ENCODE measurements around the gene MIGA1. TPM values are rescaled to one million over a fixed set of nuclear protein-coding genes. Genes with fewer than 3 reads are reported as not detected.
"Not testable (repeated sequence)": the region's sequence is repeated elsewhere in the genome, so short reads cannot be mapped to it uniquely, and the experiment has no call there.

MIGA1 gene
- total RNA-seq, 2 experiments from 2014 or later = 7.7 to 8.8 TPM

DNA sequence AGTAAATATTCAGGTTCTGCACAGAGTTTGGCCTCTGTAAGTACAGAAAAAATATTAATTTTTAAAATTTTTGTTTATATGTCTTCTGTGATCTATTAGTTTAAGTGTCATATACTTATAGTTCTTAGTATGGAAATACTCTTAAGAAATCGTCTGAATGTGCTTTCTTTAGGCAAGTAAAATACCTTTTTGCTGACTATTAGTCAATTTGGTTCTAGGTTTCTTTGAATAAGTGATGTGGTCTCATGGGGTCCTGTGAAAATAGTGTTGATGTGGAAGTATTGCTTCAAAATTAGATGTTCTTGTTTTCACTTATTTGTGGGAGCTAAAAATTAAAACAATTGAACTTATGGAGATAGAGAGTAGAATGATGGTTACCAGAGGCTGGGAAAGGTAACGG is 23.9 kb downstream of the MIGA1 start:
- Mint-ChIP-seq H3K4me1 (ENCODE audit: low read depth) (no peaks in the 10 kb centered on the region), H3K4me3 (no peak overlapping the region), H3K36me3 (ENCODE audit: low read depth) (peaks cover 22% of the 10 kb centered on the region), H3K9me3 (no peaks in the 10 kb centered on the region), H3K27me3 (ENCODE audit: low read depth) (no peaks in the 10 kb centered on the region), H3K27ac (no peak overlapping the region)
- no peak for DNase-seq
- intact Hi-C loops (cut with micrococcal nuclease) = no loop called here
- CTCF ChIA-PET = no interaction called here

DNA sequence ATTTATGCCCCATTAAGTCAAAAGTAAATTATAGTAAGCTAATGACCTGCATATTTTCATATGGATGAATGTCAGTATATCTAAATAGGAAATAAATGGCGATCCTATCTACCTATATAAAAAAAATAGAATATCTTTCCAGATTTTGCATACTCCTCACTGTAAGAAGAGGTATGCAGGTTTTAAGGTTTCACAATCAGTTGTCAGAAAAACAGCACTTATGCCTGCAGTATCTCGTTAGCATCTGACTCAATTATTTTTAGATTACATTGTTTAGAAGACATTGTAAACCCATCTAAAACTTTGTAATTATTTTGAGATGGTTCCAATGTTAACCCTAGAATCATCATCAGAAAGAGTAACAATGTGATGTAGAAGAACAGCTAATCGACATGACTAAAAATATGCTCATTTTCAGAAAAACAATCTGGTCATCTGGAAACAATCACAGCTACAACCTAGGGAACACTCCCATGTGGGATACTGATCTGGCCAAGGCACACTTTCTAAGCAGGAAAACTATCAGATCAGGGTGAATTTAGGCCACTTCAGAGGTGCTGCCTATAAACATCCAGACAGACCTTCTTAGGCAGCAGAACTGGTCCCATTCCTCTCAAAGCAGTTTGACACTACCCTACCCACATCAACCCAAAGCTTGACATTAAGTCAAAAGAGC is 30.5 kb downstream of the MIGA1 start:
- H3K36me3 Mint-ChIP-seq (ENCODE audit: low read depth) = peaks cover 32% of the 10 kb centered on the region
- H3K27me3 Mint-ChIP-seq (ENCODE audit: low read depth); H3K27ac Mint-ChIP-seq; H3K4me1 Mint-ChIP-seq (ENCODE audit: low read depth); CTCF ChIA-PET; intact Hi-C loops (cut with micrococcal nuclease); H3K9me3 Mint-ChIP-seq; DNase-seq; H3K4me3 Mint-ChIP-seq: not testable (repeated sequence)

DNA sequence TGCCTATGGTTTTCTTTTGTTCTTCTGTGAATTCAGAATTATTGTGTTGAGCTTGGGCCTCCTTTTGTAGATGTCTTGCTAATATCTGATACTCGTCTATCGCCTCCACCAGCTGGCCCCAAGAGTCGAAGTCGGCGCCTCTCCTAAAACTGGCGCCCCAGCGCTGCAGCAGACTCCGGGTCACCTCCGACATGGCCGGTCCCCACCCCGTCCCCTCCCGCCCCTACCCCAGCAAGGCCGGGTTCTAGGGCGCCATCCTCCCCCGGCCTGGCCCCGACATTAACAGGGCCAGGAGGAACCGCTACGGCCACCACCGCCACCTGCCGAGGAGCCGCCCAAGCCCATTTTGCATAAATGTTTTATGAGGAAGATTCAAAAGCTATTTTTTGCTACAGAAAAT is 32.1 kb downstream of the MIGA1 start:
- peaks cover 27% of the 10 kb centered on the region for H3K36me3 Mint-ChIP-seq (ENCODE audit: low read depth)
- DNase-seq; H3K27me3 Mint-ChIP-seq (ENCODE audit: low read depth); H3K9me3 Mint-ChIP-seq; H3K4me1 Mint-ChIP-seq (ENCODE audit: low read depth); CTCF ChIA-PET; H3K4me3 Mint-ChIP-seq; intact Hi-C loops (cut with micrococcal nuclease); H3K27ac Mint-ChIP-seq: not testable (repeated sequence)

DNA sequence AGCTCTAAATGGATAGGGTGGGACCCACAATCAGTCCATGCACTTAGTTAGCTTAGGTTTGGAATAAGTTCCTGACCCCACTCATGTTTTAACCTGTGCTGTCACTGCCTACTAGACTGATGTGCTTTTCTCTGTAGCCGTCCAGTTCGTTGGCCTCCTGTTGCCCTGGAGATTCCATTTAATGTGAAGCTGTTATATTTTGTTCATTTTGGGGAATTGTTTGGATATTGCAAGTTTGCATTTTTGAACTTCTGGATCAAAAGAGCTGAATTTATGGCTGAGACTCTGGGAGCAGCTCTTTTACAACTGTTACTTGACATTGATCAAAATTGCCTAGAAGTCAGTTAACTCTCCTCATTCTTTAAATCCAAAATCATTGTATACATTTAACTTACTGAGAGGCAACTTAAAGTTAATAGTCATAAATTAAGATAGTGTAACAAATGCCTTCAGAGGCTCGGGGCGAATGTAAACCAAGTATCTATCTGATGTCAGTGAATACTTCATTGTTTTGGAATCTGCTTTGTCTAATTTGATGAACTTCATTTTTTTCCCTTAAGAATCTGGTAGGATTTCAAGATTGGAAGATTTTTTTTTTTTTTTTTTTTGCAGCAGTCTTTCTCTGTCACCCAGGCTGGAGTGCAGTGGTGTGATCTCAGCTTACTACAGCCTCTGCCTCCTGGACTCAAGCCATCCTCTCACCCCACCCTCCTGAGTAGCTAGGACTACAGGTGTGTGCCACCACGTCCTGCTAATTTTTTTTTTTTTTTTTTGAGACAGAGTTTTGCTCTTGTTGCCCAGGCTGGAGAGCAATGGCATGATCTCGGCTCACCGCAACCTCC is 38.1 kb downstream of the MIGA1 start:
- no peaks in the 10 kb centered on the region for H3K9me3 Mint-ChIP-seq
- CTCF ChIA-PET = no interaction called here
- intact Hi-C loops (cut with micrococcal nuclease) = no loop called here
- no peak for DNase-seq
- no peaks in the 10 kb centered on the region for H3K4me1 Mint-ChIP-seq (ENCODE audit: low read depth)
- no peaks in the 10 kb centered on the region for H3K27me3 Mint-ChIP-seq (ENCODE audit: low read depth)
- H3K4me3 Mint-ChIP-seq = no peak overlapping the region
- H3K27ac Mint-ChIP-seq = peak overlapping the region; percentile 18
- peaks cover 35% of the 10 kb centered on the region for H3K36me3 Mint-ChIP-seq (ENCODE audit: low read depth)

DNA sequence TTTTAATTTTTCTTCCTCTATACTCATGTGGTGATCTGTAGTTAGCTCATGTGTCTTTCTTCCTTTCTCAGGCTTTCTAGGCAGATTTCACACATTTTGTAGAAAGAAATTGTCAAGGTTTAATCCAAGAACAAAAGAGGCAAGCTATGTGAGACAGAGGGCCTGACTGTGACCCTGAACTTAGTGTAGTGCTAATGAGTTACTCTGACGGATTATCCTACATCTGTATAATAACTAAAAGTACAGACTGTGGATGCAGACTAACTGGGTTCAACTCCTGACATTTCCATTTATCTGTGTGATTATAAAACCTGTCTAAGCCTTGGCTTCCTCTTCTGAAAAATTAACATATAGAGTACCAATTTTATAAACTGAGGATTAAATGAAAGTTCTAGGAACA is 40.7 kb downstream of the MIGA1 start:
- CTCF ChIA-PET = interaction anchor here (0.6 kb wide), 1 partner anchor 44 kb away, joined by 4 read pairs; no protein-coding TSS in a partner anchor
- H3K4me1 Mint-ChIP-seq (ENCODE audit: low read depth) = no peaks in the 10 kb centered on the region
- no peaks in the 10 kb centered on the region for H3K9me3 Mint-ChIP-seq
- peaks cover 22% of the 10 kb centered on the region for H3K36me3 Mint-ChIP-seq (ENCODE audit: low read depth)
- no peaks in the 10 kb centered on the region for H3K27me3 Mint-ChIP-seq (ENCODE audit: low read depth)
- H3K27ac Mint-ChIP-seq = no peak overlapping the region
- intact Hi-C loops (cut with micrococcal nuclease) = loop anchor here (10.0 kb wide), 1 partner anchor 675 kb away; no protein-coding TSS in a partner anchor
- H3K4me3 Mint-ChIP-seq = no peak overlapping the region
- no peak for DNase-seq

DNA sequence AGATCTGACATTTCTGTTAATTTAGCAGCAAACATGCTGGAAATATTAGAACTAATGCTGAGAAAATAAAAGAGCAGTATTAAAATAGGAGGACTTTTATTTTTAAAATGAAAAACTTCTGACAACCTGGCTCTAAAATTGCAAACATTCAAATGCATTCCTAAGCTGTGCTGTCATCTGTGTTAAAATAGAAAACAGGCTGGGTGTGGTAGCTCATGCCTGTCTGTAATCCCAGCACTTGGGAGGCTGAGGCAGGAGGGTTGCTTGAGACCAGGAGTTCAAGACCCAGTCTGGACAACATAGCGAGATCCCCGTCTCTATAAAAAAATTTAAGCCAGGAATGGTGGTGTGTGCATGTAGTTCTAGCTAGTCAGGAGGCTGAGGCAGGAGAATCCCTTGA is 44.6 kb downstream of the MIGA1 start:
- Mint-ChIP-seq H3K27ac (no peak overlapping the region), H3K9me3 (no peaks in the 10 kb centered on the region), H3K4me3 (no peak overlapping the region), H3K36me3 (ENCODE audit: low read depth) (peaks cover 6% of the 10 kb centered on the region), H3K4me1 (ENCODE audit: low read depth) (no peaks in the 10 kb centered on the region), H3K27me3 (ENCODE audit: low read depth) (no peaks in the 10 kb centered on the region)
- DNase-seq = no peak
- CTCF ChIA-PET = interaction anchor here (0.6 to 0.8 kb wide), 3 partner anchors 40 to 291 kb away, joined by 3 to 4 read pairs (median 4); no protein-coding TSS in a partner anchor
- intact Hi-C loops (cut with micrococcal nuclease) = loop anchor here (10.0 kb wide), 1 partner anchor 679 kb away; no protein-coding TSS in a partner anchor

DNA sequence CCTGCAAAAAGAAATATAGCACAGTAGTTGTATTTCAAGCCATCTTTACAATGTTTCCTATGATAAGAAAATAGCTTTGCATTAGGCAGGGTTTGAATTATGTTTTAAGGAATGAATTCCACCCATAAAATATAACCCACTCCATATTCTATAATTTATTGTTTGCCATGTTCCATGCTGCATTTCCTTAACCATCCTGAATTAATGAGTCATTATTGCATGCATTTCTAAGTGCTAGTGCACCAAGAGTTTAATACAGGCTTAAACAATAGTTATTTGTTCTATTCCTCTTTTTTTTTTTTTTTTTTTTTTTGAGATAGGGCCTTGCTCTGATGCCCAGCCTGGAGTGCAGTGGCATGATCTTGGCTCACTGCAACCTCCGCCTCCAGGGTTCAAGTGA is 45.2 kb downstream of the MIGA1 start:
- intact Hi-C loops (cut with micrococcal nuclease) = loop anchor here (1.0 to 10.0 kb wide), 4 partner anchors 76 to 680 kb away; partner anchors contain the start of gene FUBP1
- CTCF ChIA-PET = interaction anchor here (0.6 to 0.8 kb wide), 3 partner anchors 41 to 290 kb away, joined by 3 to 4 read pairs (median 4); no protein-coding TSS in a partner anchor
- no peak for DNase-seq
- Mint-ChIP-seq H3K36me3 (ENCODE audit: low read depth) (peaks cover 5% of the 10 kb centered on the region), H3K27me3 (ENCODE audit: low read depth) (no peaks in the 10 kb centered on the region), H3K4me3 (no peak overlapping the region), H3K27ac (no peak overlapping the region), H3K4me1 (ENCODE audit: low read depth) (no peaks in the 10 kb centered on the region), H3K9me3 (no peaks in the 10 kb centered on the region)

DNA sequence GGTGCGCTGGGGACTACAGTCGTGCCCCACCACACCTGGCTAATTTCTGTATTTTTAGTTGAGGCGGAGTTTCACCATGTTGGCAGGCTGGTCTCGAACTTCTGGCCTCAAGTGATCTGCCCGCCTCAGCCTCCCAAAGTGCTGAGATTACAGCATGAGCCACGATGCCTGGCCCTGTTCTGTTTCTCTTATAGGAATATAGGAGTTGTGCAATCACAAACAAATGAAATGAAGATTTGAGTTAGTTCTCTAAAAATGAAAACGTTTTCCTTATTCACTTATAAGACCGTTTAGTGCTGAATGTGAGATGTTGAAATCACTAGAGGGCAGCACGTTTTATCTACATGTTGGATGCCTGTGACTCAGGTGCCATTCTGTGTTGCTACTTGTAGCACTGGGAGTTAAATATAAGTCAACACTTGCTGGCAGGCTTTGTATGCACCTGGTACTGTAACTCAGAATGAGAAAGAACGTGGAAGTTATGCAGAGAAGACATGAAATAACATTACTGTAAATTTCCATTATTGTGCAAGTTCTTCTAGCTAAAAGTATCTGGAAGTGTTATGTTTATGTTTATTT is 45.8 kb downstream of the MIGA1 start:
- Mint-ChIP-seq H3K27me3 (ENCODE audit: low read depth) (no peaks in the 10 kb centered on the region), H3K4me1 (ENCODE audit: low read depth) (no peaks in the 10 kb centered on the region), H3K9me3 (no peaks in the 10 kb centered on the region), H3K4me3 (no peak overlapping the region), H3K27ac (no peak overlapping the region), H3K36me3 (ENCODE audit: low read depth) (peaks cover 3% of the 10 kb centered on the region)
- DNase-seq = peak; percentile 42
- CTCF ChIA-PET = interaction anchor here (1.3 to 2.4 kb wide), 3 partner anchors 75 to 289 kb away, joined by 4 to 9 read pairs (median 7); partner anchors contain the start of gene DNAJB4
- intact Hi-C loops (cut with micrococcal nuclease) = loop anchor here (1.0 to 10.0 kb wide), 4 partner anchors 75 to 680 kb away; partner anchors contain the start of gene FUBP1

DNA sequence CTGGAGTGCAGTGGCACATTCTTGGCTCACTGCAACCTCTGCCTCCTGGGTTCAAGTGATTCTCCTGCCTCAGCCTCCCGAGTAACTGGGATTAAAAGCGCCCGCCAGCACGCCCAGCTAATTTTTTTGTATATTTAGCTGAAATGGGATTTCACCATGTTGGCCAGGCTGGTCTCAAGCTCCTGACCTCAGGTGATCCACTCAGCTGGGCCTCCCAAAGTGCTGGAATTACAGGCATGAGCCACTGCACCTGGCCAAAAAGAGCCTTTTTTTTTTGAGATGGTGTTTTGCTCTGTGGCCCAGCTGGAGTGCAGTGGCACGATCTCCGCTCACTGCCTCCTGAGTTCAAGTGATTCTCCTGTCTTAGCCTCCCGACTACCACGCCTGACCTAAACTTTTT is 47.4 kb downstream of the MIGA1 start:
- H3K36me3 Mint-ChIP-seq (ENCODE audit: low read depth); H3K9me3 Mint-ChIP-seq; H3K4me1 Mint-ChIP-seq (ENCODE audit: low read depth): not testable (repeated sequence)

DNA sequence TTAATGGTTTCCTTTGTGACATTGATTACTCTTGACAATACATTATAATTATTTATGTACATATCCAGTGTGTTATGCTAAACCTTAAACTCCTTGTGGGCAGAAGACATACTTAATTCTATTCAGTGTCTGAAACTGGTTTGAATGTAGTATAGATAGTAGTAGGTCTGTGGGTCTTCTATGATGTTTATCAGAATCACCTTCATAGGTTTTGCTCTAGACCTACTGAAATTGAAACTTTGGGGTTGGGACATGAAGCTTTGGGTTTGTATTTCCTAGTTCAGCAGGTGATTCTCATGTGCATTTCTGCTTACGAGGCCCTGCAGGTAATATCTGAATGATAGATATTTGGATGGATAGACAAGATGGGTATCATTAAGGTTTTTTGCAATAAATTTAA is 48.6 kb downstream of the MIGA1 start:
- Mint-ChIP-seq H3K9me3 (no peaks in the 10 kb centered on the region), H3K27ac (no peak overlapping the region), H3K27me3 (ENCODE audit: low read depth) (no peaks in the 10 kb centered on the region), H3K4me1 (ENCODE audit: low read depth) (no peaks in the 10 kb centered on the region), H3K4me3 (no peak overlapping the region), H3K36me3 (ENCODE audit: low read depth) (peaks cover 1% of the 10 kb centered on the region)
- intact Hi-C loops (cut with micrococcal nuclease) = loop anchor here (10.0 kb wide), 1 partner anchor 683 kb away; no protein-coding TSS in a partner anchor
- CTCF ChIA-PET = interaction anchor here (1.2 kb wide), 1 partner anchor 9 kb away, joined by 4 read pairs; no protein-coding TSS in a partner anchor
- no peak for DNase-seq

More for the DNA sequence above, 47.4 kb downstream of the MIGA1 start:
- DNase-seq; H3K27ac Mint-ChIP-seq; H3K27me3 Mint-ChIP-seq (ENCODE audit: low read depth); H3K4me3 Mint-ChIP-seq: not testable (repeated sequence)
- CTCF ChIA-PET = interaction anchor here (0.6 to 2.4 kb wide), 8 partner anchors 12 to 316 kb away, joined by 3 to 9 read pairs (median 4); no protein-coding TSS in a partner anchor
- intact Hi-C loops (cut with micrococcal nuclease) = loop anchor here (10.0 kb wide), 1 partner anchor 682 kb away; no protein-coding TSS in a partner anchor

DNA sequence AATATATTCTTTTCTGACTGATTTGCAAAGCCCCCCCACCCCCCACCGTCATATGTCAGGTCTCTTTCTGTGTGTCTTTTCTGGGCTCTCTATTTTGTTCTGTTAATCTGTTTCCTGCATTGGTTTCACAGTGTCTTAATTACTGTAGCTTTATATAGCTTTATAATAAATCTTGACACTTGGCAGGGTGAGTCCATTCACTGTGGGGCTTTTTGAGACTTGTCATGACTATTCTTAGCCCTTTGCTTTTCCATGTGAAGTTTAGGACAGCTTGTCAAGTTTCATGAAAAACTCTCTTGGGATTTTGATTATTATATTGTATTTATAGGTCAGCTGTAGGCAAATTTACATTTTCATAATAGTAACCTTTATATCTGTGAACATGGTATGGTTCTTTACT is 50.4 kb downstream of the MIGA1 start:
- Mint-ChIP-seq H3K9me3 (no peaks in the 10 kb centered on the region), H3K36me3 (ENCODE audit: low read depth) (peaks cover 1% of the 10 kb centered on the region)

DNA sequence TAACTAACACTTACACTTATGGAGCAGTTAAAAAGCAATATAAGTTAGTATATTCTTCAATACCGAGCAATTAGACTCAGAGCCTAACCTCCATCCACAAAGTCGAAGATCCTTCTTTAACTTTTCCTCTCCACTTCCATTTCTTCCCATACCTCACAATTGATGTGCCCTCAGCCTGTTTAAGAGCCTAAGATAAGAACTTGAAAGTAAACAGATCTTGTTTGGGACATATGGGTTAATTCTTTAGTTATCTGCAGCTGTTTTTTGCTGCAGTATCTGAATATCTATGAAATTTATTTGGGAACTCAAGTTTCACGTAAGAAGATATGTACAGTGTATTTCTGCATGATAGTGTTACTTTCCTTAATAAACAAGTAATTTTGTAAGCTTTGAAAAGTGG is 51.5 kb downstream of the MIGA1 start:
- no peak for DNase-seq
- no peak overlapping the region for H3K27ac Mint-ChIP-seq
- H3K9me3 Mint-ChIP-seq = no peaks in the 10 kb centered on the region
- H3K4me3 Mint-ChIP-seq = no peak overlapping the region
- intact Hi-C loops (cut with micrococcal nuclease) = no loop called here
- H3K4me1 Mint-ChIP-seq (ENCODE audit: low read depth) = no peaks in the 10 kb centered on the region
- CTCF ChIA-PET = no interaction called here
- peaks cover 1% of the 10 kb centered on the region for H3K36me3 Mint-ChIP-seq (ENCODE audit: low read depth)
- H3K27me3 Mint-ChIP-seq (ENCODE audit: low read depth) = no peaks in the 10 kb centered on the region

More for the DNA sequence above, 50.4 kb downstream of the MIGA1 start:
- no peak overlapping the region for H3K27ac Mint-ChIP-seq
- no peak overlapping the region for H3K4me3 Mint-ChIP-seq
- intact Hi-C loops (cut with micrococcal nuclease) = loop anchor here (10.0 kb wide), 1 partner anchor 685 kb away; no protein-coding TSS in a partner anchor
- no peaks in the 10 kb centered on the region for H3K4me1 Mint-ChIP-seq (ENCODE audit: low read depth)
- DNase-seq = no peak
- no peaks in the 10 kb centered on the region for H3K27me3 Mint-ChIP-seq (ENCODE audit: low read depth)
- CTCF ChIA-PET = no interaction called here

All from activated naive CD4-positive, alpha-beta T cell treated with anti-CD3 and anti-CD28 coated beads for 36 hours (primary cell).